Fibroblast of mammary gland (primary cell): ENCODE results near the gene PCDHA1.
A peak's percentile ranks its signal among the peaks of the same experiment; 100 is the strongest.
"Not testable (repeated sequence)": the region's sequence is repeated elsewhere in the genome, so short reads cannot be mapped to it uniquely, and the experiment has no call there.

ENCODE experiments used
- DNase-seq: peaks from one replicate; pipeline ENCODE4 v3.0.0-alpha.2; 2010; ENCODE audit warnings: low read depth
- H3K4me3 ChIP-seq: 2 replicates; pipeline ENCODE4 v1.5.1; 2011; ENCODE audit warnings: low read depth, mild to moderate bottlenecking, low read length, moderate library complexity; ENCODE audit not compliant: control insufficient read depth
- CTCF ChIP-seq: conservative IDR thresholded peaks from 2 replicates; pipeline ENCODE4 v1.5.1; 2011; ENCODE audit warnings: low read depth, low read length, inconsistent platforms; ENCODE audit not compliant: control insufficient read depth, insufficient read depth

PCDHA1 gene

GRCh38 chr5:140821375-140822280 is 35.7 kb downstream of the PCDHA1 start, which contains the start of gene PCDHA5:
Gene PCDHA5, plus strand, starts transcription at chr5:140821613.
- H3K4me3 ChIP-seq: no peak within 1 kb of the TSS
- peak; percentile 24 for DNase-seq
- TF ChIP-seq CTCF: peak; percentile 51

- no peak overlapping the region for H3K4me3 ChIP-seq
- no peak for DNase-seq
- no peak for TF ChIP-seq CTCF
These were observed 36.3 kb downstream of the PCDHA1 start for GRCh38 chr5:140822281-140822629.

GRCh38 chr5:140822969-140823368 is 37.0 kb downstream of the PCDHA1 start:
- not testable (repeated sequence) for H3K4me3 ChIP-seq, DNase-seq

GRCh38 chr5:140823475-140823874 is 37.5 kb downstream of the PCDHA1 start:
- no peak for DNase-seq
- H3K4me3 ChIP-seq: no peak overlapping the region
- TF ChIP-seq CTCF: no peak

GRCh38 chr5:140827704-140828361 is 41.9 kb downstream of the PCDHA1 start, which contains the start of gene PCDHA6:
Gene PCDHA6, plus strand, starts transcription at chr5:140827960. Its CDS starts 132 bp downstream, at chr5:140828092.
- peak; percentile 30 for TF ChIP-seq CTCF
- peak within 1 kb of the TSS; percentile 9 for H3K4me3 ChIP-seq
- DNase-seq: peak; percentile 15

GRCh38 chr5:140828362-140828737 is 42.4 kb downstream of the PCDHA1 start:
- no peak for DNase-seq
- no peak overlapping the region for H3K4me3 ChIP-seq
- no peak for TF ChIP-seq CTCF

- not testable (repeated sequence) for H3K4me3 ChIP-seq, DNase-seq
These were observed 43.9 kb downstream of the PCDHA1 start for GRCh38 chr5:140829511-140830501.
